Tibial nerve (tissue), 3 donors: ENCODE data around the gene PUM1.

Experiments used
- POLR2A ChIP-seq, 2 donors: fragments of 450-650 bp; IDR thresholded peaks; one replicate each; pipeline ENCODE4 v1.6.1; 2017; ENCODE audit warnings: antibody characterized with exemption in 2 of 2, mild to moderate bottlenecking in 2 of 2, moderate library complexity in 2 of 2
- TF ChIP-seq, protein P1 (sequence below), 5 experiments: fragments of 200-600 bp in 3 of 5; fragments of 450-650 bp in 2 of 5; sonication (generic) in 3 of 5; IDR thresholded peaks; one replicate each; pipeline ENCODE4 v1.5.1; 2016 to 2019; ENCODE audit warnings: antibody characterized with exemption in 5 of 5, mild to moderate bottlenecking in 3 of 5, moderate library complexity in 2 of 5

GRCh38 chr1:30955448-30956015 is 110.0 kb downstream of the PUM1 start:
- TF ChIP-seq, protein P1, sequence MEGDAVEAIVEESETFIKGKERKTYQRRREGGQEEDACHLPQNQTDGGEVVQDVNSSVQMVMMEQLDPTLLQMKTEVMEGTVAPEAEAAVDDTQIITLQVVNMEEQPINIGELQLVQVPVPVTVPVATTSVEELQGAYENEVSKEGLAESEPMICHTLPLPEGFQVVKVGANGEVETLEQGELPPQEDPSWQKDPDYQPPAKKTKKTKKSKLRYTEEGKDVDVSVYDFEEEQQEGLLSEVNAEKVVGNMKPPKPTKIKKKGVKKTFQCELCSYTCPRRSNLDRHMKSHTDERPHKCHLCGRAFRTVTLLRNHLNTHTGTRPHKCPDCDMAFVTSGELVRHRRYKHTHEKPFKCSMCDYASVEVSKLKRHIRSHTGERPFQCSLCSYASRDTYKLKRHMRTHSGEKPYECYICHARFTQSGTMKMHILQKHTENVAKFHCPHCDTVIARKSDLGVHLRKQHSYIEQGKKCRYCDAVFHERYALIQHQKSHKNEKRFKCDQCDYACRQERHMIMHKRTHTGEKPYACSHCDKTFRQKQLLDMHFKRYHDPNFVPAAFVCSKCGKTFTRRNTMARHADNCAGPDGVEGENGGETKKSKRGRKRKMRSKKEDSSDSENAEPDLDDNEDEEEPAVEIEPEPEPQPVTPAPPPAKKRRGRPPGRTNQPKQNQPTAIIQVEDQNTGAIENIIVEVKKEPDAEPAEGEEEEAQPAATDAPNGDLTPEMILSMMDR (IDR thresholded peaks at IDR 0.05): no peak
- TF ChIP-seq POLR2A (IDR thresholded peaks at IDR 0.05): no peak
